ENCODE data around the gene CD69.
"Not testable (repeated sequence)": the region's sequence is repeated elsewhere in the genome, so short reads cannot be mapped to it uniquely, and the experiment has no call there.

CD69 gene

DNA sequence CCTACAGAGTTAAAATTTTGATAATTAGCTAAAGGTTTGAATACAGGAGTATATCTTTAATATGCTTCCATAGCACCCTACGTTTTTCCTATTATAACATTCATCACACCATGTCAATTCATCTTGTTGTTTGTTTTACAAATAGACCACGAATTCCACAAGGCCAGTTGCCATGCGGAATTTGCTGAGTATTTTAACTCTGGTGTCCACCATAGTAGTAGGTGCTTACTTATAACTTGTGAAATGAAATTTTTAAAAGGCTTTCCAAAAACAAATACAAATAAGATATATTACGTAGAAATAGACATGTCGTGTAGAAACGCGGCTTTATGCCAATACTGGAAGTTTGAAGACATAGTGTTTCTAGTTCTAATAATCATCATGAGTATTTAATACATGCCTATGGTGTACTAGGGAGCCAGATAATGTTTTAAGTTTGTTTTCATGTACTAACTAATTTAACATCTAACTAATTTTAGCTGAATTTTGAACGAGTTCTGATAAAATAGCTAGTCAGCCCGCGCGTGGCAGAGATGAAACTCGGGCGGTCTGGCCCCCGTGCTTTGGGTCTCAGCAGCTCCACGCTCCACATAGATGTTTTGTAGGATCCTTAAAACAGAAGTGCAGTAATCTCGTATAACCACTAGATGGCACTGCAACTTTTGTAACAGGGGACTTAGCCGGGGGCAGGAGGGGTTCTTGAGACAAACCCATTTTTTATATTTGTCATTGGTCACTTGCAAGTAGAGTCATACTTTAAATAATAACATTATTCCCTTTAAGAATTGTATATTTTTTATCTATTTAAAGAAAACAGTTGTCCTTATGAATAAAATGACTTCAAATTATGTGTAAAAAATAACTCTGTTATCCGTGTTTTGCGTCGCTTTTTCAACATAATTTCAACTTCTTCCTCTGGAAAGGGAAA, 10.2 kb downstream of the CD69 start:
- no peak for DNase-seq
- Mint-ChIP-seq H3K4me3 (peak overlapping the region; percentile 16 to 53), H3K4me1 (peaks cover 12 to 30% of the 10 kb centered on the region in 2 donors)

DNA sequence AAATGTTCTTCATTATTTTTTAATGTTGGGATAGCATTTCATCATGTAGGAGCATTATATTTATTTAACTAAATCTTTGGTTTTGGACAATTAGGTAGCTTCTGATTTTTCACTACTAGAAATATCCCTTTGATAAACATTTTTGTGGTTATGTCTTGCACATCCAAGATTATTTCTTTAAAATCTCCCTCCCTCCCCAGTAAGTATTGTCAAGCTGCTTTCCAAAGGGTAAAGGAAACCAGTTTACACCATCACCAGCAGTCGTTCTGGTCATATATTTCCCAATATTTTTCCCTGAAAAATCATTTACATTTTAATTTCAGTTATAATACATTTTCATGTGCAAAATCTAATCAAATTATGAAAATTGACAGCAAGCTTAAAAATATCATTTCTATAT, 11.1 kb downstream of the CD69 start:
- Mint-ChIP-seq H3K4me1 (peaks cover 13 to 31% of the 10 kb centered on the region in 2 donors), H3K9me3 (no peaks in the 10 kb centered on the region), H3K36me3 (peaks cover 12 to 20% of the 10 kb centered on the region in 2 donors), H3K4me3 (no peak overlapping the region), H3K27me3 (no peaks in the 10 kb centered on the region), H3K27ac (no peak overlapping the region)
- ATAC-seq (replicated peaks) (no peak), DNase-seq (no peak)

More for the DNA sequence above, 10.2 kb downstream of the CD69 start:
- Mint-ChIP-seq H3K27ac (no peak overlapping the region), H3K27me3 (no peaks in the 10 kb centered on the region), H3K36me3 (peaks cover 18 to 27% of the 10 kb centered on the region in 2 donors), H3K9me3 (no peaks in the 10 kb centered on the region)
- peak; percentile 74 to 78 for ATAC-seq (replicated peaks)

DNA sequence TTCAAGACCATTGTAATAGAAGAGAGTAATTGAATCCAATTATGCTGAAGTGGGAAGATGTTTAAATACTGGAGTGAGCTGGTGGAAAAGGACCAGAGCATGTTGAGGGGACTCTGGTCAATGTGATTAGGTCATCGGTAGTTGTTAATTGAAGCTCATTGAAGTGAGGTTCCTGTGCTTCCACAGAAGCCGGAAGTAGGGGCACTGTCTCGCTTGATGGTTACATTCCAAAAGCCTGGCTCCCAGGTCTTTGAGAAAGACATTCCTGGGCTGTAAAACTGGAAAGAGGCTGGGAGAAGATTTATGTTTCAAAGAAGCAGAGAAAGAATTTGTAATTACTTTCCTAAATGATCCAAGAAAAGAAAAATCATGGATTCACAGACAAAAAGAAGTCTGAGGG, 15.5 kb downstream of the CD69 start:
- ATAC-seq (replicated peaks) (no peak), DNase-seq (no peak)
- Mint-ChIP-seq H3K27me3 (no peaks in the 10 kb centered on the region), H3K4me1 (peaks cover 27 to 55% of the 10 kb centered on the region in 2 donors), H3K9me3 (peaks cover 0 to 4% of the 10 kb centered on the region in 2 donors), H3K27ac (peak overlapping the region; percentile 31), H3K36me3 (peaks cover 2 to 5% of the 10 kb centered on the region in 2 donors), H3K4me3 (no peak overlapping the region)

DNA sequence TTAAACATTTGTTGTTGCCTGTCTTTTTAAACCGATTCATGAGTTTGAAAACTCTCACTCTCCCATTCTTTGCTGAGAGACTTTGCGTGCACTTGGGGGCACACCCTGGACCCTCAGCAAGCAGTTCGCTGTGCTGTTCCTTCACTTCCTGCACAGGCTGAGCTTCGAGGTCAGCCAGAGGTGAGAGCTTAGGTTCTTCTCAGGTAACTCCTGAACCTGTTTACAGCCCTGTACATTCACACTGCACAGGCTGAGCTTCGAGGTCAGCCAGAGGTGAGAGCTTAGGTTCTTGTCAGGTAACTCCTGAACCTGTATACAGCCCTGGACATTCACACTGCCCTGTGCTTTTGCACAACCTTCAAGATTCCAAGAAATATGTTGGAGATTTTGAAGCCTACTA, 18.0 kb downstream of the CD69 start:
- peak overlapping the region; percentile 59 to 75 for H3K4me3 Mint-ChIP-seq

DNA sequence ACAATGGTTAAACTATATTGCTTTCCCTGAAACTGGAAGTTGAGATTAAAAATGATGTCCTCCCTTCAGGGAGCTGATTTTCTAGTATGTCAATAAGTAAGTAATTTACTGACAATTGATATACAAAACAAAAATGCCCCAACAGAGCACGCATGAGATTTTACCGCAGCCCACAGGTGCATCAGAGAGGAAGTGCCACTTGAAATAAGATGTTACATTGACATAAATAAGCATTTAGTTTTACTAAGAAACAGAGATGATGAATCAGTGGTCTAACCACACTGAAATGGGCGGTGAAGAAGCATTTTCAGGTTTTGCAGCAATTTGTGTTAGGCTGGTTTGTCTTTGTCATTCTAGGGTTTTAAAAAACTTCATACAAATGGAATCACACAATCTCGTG, 19.0 kb downstream of the CD69 start:
- ATAC-seq (replicated peaks) (peak; percentile 88 to 89), DNase-seq (peak; percentile 78)
- Mint-ChIP-seq H3K27me3 (no peaks in the 10 kb centered on the region), H3K4me3 (peak overlapping the region; percentile 59 to 70), H3K9me3 (peaks cover 0 to 10% of the 10 kb centered on the region in 2 donors), H3K4me1 (peaks cover 35 to 70% of the 10 kb centered on the region in 2 donors), H3K36me3 (peaks cover 10 to 17% of the 10 kb centered on the region in 2 donors), H3K27ac (peak overlapping the region; percentile 38)

More for the DNA sequence above, 18.0 kb downstream of the CD69 start:
- Mint-ChIP-seq H3K27ac (peak overlapping the region; percentile 89), H3K9me3 (peaks cover 0 to 10% of the 10 kb centered on the region in 2 donors), H3K36me3 (peaks cover 12 to 17% of the 10 kb centered on the region in 2 donors), H3K4me1 (peaks cover 36 to 69% of the 10 kb centered on the region in 2 donors), H3K27me3 (no peaks in the 10 kb centered on the region)
- ATAC-seq (replicated peaks) (peak; percentile 34 to 40), DNase-seq (no peak)

DNA sequence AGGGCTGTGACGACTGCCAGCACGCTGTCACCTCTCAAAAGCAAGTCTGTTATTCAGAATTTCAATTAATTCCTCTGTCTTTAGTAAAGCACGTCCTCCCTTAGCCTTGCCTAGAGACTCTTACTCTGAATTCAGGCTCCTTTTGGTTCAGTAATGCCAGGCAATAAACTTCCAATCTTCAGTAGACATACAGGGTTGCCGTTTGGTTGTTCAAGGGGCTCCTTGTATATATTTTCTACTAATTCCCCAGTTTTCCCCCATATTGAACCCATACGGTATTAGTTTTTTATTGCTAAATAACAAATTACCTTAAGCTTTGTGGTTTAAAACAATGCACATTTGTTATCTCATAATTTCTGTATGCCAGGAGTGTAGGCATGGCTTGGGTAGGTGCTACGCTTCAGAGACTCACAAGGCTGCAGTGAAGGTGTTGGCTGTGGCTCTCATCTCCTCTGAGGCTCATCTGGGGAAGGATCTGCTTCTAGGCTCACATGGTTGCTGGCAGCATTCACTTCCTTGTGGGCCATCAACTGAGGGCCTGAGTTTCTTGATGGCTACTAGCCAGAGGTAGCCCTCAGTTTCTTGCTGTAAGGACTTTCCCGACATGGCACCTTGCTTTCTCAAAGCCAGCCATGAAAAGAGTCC, 20.5 kb downstream of the CD69 start:
- Mint-ChIP-seq H3K27me3 (no peaks in the 10 kb centered on the region), H3K36me3 (peaks cover 10 to 17% of the 10 kb centered on the region in 2 donors), H3K9me3 (peaks cover 0 to 10% of the 10 kb centered on the region in 2 donors), H3K4me3 (peak overlapping the region; percentile 53 to 75), H3K4me1 (peaks cover 42 to 83% of the 10 kb centered on the region in 2 donors), H3K27ac (peak overlapping the region; percentile 90)
- ATAC-seq (replicated peaks) (peak; percentile 20 to 27), DNase-seq (no peak)

DNA sequence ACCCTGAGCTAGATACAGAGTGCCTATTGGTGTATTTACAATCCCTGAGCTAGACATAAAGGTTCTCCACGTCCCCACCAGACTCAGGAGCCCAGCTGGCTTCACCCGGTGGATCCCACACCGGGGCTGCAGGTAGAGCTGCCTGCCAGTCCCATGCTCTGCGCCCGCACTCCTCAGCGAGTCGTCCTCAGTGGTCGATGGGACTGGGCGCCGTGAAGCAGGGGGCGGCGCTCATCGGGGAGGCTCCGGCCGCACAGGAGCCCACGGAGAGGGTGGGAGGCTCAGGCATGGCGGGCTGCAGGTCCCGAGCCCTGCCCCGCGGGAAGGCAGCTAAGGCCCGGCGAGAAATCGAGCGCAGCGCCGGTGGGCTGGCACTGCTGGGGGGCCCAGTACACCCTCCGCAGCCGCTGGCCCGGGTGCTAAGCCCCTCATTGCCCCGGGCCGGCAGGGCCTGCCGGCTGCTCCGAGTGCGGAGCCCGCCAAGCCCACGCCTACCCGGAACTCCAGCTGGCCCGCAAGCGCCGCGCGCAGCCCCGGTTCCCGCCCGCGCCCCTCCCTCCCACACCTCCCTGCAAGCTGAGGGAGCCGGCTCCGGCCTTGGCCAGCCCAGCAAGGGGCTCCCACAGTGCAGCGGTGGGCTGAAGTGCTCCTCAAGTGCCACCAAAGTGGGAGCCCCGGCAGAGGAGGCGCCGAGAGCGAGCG, 21.1 kb downstream of the CD69 start:
- ATAC-seq (replicated peaks); H3K27me3 Mint-ChIP-seq; H3K9me3 Mint-ChIP-seq; DNase-seq: not testable (repeated sequence)
- H3K36me3 Mint-ChIP-seq = peaks cover 10 to 17% of the 10 kb centered on the region in 2 donors
- peaks cover 38 to 81% of the 10 kb centered on the region in 2 donors for H3K4me1 Mint-ChIP-seq
- peak overlapping the region in 1 of 2 donors; percentile 75 for H3K4me3 Mint-ChIP-seq
- H3K27ac Mint-ChIP-seq = peak overlapping the region; percentile 81

DNA sequence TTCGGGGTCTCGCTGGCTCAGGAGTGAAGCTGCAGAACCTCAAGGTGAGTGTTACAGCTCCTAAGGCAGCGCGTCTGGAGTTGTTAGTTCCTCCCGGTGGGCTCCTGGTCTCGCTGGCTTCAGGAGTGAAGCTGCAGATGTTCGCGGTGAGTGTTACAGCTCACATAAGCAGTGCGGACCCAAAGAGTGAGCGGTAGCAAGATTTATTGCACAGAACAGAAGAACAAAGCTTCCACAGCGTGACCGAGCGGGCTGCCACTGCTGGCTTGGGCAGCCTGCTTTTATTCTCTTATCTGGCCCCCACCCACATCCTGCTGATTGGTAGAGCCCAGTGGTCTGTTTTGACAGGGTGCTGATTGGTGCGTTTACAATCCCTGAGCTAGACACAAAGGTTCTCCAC, 21.8 kb downstream of the CD69 start:
- Mint-ChIP-seq H3K4me1 (peaks cover 40 to 83% of the 10 kb centered on the region in 2 donors), H3K27ac (peak overlapping the region; percentile 81), H3K36me3 (peaks cover 10 to 17% of the 10 kb centered on the region in 2 donors), H3K4me3 (peak overlapping the region; percentile 43 to 62)
- not testable (repeated sequence) for H3K27me3 Mint-ChIP-seq; DNase-seq; ATAC-seq (replicated peaks); H3K9me3 Mint-ChIP-seq

DNA sequence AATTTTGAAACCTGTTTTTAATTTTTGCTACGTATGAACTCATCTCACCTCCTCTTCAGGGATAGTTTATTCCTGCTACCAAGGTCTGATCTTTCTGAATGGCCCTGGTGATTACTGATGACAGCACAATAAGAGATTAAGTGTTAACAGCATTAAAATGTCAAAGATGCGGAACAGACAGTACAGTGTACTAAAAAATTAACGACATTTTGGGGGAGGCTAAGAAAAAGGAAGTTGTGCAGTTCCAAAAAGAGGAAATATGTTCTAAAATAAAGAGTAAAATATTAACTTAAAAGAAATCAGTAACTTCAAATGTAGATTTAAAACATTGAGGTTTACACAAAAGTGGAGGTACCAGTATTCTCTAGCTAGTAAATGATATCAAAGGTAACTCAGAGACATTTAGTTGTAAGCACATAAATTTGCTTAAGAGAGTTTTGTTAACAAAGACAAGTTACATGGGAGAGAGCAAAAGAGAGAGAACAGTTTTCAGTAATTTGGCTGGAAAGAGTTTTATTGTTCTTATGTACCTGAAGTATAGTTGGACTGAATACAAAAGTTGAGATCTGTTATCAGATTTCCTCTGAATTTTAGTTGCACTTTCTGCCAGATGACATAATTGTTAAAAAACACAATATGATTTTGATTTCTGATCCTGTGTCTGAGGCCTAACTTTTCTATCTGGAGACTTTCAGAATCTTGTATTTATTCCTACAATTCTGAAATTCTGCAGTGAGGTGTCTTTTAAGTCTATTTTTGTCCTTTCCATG, 23.6 kb downstream of the CD69 start:
- peaks cover 33 to 78% of the 10 kb centered on the region in 2 donors for H3K4me1 Mint-ChIP-seq
- DNase-seq (no peak), ATAC-seq (replicated peaks) (peak; percentile 50 to 58)
- peak overlapping the region; percentile 59 to 73 for H3K4me3 Mint-ChIP-seq
- peaks cover 10 to 21% of the 10 kb centered on the region in 2 donors for H3K36me3 Mint-ChIP-seq
- peaks cover 0 to 10% of the 10 kb centered on the region in 2 donors for H3K9me3 Mint-ChIP-seq
- peak overlapping the region; percentile 95 for H3K27ac Mint-ChIP-seq
- no peaks in the 10 kb centered on the region for H3K27me3 Mint-ChIP-seq

DNA sequence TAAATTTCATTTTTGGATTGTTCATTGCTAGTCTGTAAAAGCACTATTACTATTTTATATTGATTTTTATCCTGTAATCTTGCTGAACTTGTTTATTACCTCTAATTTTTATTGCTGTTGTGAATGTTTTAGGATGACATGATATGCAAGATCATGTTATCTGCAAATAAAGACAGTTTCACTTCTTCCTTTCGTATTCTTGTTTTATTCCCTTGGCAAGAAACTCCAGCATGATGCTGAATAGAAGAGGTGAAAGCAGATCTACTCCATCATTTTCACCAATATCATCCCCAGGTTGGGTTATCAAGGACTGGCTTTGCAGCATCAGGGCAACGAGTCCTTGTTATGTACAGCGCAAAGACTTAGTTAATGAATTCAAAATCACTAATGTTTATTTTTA, 25.1 kb downstream of the CD69 start:
- Mint-ChIP-seq H3K9me3 (peaks cover 0 to 9% of the 10 kb centered on the region in 2 donors), H3K27me3 (no peaks in the 10 kb centered on the region), H3K4me1 (peaks cover 28 to 71% of the 10 kb centered on the region in 2 donors), H3K36me3 (peaks cover 16 to 29% of the 10 kb centered on the region in 2 donors), H3K27ac (peak overlapping the region; percentile 54), H3K4me3 (peak overlapping the region in 1 of 2 donors; percentile 37)
- ATAC-seq (replicated peaks) = no peak
- no peak for DNase-seq

DNA sequence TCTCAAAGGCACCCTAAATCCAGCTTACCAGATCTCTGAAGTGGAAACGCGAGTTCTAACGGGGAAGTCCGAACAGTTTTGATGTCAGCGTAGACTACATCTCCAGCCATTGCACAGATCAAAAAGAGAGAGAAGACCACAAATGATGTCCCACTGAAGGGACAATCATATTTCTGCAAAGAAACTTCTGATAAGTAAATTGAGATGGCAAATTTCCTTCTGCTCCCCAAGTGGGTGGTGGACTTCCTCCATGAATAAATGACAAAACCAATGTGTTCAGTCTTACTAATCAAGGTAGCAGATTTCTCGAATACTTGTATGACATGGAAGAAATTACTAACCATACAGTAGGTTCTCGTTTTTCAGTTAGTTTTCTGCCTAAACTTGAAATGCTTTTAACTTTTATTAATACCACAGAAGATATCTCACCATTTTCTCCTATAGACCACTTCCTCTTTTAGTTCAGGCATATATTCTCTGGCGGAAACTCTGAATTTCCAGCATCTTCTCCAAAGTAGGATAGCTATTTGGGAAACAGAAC, 27.7 kb downstream of the CD69 start, which contains the start of gene CLECL1:
Gene CLECL1 (minus strand): TSS at position 177 of the 541 bp plus-strand sequence.
- Mint-ChIP-seq H3K27ac (peak within 1 kb of the TSS; percentile 96), H3K4me1 (peaks cover 19 to 54% of the 10 kb centered on the region in 2 donors), H3K36me3 (peaks cover 9 to 26% of the 10 kb centered on the region in 2 donors), H3K9me3 (no peaks in the 10 kb centered on the region), H3K4me3 (peak within 1 kb of the TSS; percentile 87 to 88), H3K27me3 (no peaks in the 10 kb centered on the region)
- peak; percentile 76 to 78 for ATAC-seq (replicated peaks)
- DNase-seq = peak; percentile 42

DNA sequence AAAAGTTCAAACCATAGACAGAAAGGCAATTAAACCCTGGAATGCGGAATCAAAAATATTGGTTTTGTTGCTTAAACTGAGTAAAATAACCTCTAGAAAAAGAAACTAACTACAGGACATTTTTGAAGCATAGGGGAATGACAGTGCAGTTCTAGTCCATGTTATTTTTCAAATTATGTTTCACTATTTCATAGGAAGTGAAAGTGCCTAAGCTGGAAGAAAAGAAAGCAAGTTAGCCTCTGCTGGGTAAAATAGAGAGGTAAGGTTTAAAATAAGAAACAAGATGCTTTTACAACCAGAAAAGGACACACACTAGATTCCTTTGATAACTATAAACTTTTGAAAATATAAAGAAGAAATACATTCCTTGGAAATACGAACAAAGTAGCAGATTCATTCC, 28.9 kb downstream of the CD69 start:
- DNase-seq = no peak
- no peaks in the 10 kb centered on the region for H3K9me3 Mint-ChIP-seq
- peaks cover 17 to 43% of the 10 kb centered on the region in 2 donors for H3K4me1 Mint-ChIP-seq
- peak; percentile 53 to 63 for ATAC-seq (replicated peaks)
- H3K27me3 Mint-ChIP-seq = no peaks in the 10 kb centered on the region
- peaks cover 11 to 30% of the 10 kb centered on the region in 2 donors for H3K36me3 Mint-ChIP-seq
- peak overlapping the region; percentile 93 for H3K27ac Mint-ChIP-seq
- H3K4me3 Mint-ChIP-seq = peak overlapping the region; percentile 87 to 88

DNA sequence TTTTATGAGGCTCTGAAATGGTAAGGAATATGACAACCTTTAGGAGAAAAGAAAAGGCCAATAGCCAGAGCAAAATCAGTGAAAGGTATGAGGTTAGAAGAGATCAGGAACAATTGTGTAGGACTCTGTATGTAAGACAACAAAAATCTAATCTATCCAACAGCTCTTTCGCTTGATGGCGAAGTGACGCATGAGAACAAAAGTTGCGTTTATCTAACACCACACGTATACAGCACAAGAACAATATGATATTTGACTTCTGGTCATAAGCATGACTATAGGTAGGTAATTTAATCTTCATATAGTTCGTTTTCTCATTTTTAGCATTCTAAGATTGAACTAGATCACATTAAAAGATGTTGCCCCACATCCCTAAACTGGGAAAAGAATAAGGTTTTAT, 29.3 kb downstream of the CD69 start:
- DNase-seq = no peak
- peak overlapping the region; percentile 87 to 88 for H3K4me3 Mint-ChIP-seq
- no peaks in the 10 kb centered on the region for H3K27me3 Mint-ChIP-seq
- no peak for ATAC-seq (replicated peaks)
- H3K27ac Mint-ChIP-seq = peak overlapping the region; percentile 93
- H3K36me3 Mint-ChIP-seq = peaks cover 12 to 31% of the 10 kb centered on the region in 2 donors
- no peaks in the 10 kb centered on the region for H3K9me3 Mint-ChIP-seq
- peaks cover 14 to 40% of the 10 kb centered on the region in 2 donors for H3K4me1 Mint-ChIP-seq
